GM18517 (cell line): ENCODE results near the gene DDX25.

Experiments used
- ATAC-seq: cut with Tn5 transposase; IDR thresholded peaks from one replicate; pipeline ENCODE4 v1.9.1; 2021; ENCODE audit warnings: mild to moderate bottlenecking, moderate library complexity; ENCODE audit not compliant: unreplicated experiment

The DDX25 gene

DNA sequence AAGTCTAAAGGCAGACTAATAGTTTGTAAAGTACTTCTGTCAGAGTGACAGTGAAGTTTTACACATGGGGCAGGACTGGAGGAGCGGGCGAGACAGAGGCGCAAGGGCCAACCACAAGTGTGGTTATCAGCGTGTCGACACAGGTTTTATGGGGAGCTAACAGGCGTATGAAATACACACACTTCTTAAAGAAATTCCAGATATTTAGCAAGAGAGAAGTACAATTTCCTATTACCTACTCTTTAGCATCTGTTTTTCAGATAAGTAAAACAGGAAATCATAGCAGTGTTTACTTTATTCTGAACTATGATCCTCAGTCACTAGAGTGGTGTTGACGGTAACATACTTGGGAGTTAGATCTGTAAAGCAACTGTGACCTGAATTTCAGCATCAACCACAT lies 64.0 kb downstream of the DDX25 start:
- no peak for ATAC-seq

DNA sequence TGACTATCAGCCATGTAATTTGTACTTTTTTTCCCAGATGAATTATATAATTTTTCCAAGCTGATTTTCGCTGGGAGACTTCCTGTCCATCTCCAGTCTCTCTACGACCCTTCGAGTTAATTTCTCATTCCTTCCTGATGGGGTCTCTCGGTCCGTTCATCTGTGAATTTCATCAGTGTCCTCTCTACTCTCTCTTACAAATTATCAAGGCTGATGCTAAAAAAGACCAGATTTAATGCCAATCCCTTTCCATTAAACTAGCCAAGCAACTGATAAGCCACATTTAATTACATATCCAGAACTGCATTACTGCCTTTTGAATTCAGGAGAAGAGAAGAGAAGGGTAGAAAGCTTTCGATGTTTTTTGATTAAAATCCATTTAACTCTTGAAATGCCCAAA lies 67.3 kb downstream of the DDX25 start:
- no peak for ATAC-seq

DNA sequence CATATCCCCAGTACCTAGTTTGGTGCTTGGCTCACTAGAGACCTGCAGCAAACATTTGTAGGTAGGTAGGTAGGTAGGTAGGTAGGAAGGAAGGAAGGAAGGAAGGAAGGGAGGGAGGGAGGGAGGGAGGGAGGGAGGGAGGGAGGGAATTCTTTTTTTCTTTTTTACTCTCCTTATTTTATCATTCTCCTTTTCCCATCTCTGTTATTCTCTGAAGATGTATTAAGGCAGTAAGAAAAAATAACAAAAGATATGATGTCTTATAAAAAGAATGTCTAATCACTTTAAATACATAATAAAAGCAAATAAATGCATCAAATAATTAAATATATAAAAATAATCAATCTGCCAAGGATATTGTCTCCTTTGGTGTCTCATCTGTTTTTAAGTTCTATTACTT lies 70.0 kb downstream of the DDX25 start:
- no peak for ATAC-seq

DNA sequence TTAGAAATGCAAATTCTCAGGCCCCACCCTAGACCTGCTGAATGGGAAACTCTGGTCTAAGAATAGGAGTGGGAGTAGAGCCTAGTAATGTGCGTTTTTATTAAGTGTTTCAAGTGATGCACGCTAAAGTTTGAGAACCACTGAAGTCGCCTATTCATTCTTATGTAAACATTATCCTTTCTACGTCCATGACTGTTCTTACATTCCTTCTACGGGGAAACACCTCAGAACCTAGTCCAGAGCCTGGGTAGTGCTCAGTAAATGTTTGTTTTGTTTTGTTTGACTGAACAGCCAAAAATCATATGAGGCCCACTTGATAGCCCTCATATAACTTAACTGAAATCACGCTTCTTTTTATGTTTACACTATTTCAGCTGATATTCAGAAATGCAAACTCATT lies 71.3 kb downstream of the DDX25 start:
- ATAC-seq = no peak

DNA sequence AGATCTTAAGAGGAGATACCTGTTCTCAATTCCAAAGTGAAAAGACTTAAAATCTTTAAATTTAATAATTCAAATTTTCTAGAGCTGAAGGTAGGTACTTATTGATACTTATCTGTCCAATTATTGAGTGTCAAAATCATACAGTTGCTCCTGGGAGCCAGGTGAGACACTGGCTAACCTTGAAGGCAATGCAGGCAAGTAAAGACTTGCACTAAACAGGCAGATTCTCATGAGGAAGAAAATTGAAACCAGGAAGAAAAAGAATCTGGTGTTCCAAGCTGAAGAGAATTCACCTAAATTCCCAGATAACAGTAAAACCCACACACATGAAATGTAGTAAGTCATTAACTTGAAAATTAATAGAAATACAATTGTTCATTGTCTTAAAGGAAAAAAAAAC lies 71.8 kb downstream of the DDX25 start:
- ATAC-seq = no peak

DNA sequence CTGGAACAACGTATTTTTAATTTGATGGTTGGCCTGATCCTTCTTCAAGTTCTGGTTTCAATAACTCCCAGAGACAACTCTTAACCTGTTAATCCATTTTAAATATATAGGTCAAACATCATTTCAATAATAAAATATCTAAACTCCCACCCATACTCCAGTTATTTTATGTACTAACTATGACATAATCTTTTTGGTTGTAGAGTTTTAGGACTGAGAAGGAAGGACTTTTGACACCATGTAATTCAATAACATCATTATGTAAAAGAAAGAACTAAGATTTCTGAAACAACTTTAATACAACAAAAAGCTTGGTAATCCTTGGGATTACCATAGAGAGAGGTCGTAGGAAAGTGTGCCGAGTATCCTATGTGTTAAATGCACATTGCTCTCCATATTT lies 73.0 kb downstream of the DDX25 start:
- no peak for ATAC-seq

DNA sequence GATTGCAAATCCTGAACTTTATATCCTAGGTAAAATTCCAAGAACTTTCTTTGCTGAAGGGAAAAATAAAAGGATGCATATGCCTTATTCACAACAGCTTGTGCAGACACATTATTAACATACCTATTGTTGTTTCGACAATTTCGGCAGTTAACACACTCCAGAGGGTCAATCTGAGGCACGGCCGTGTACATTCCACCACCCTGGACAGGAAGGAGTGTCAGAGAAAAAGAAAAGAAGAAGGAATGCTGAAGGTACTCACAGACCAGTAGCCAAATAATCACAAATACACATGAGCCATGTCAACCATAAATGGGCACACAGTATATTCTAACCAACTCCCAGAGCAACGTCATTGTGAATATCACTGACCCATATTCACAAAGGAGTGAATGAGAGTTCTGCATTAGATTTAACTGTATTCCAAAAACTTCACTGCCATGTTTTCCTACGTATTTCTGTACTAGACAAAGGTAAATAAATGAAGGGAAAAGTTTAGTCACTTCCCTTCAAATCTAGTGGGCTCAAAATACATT lies 73.9 kb downstream of the DDX25 start:
- ATAC-seq = no peak
